ENCODE results near the gene PGGT1B.
"Not testable (repeated sequence)": the region's sequence is repeated elsewhere in the genome, so short reads cannot be mapped to it uniquely, and the experiment has no call there.

PGGT1B gene

DNA sequence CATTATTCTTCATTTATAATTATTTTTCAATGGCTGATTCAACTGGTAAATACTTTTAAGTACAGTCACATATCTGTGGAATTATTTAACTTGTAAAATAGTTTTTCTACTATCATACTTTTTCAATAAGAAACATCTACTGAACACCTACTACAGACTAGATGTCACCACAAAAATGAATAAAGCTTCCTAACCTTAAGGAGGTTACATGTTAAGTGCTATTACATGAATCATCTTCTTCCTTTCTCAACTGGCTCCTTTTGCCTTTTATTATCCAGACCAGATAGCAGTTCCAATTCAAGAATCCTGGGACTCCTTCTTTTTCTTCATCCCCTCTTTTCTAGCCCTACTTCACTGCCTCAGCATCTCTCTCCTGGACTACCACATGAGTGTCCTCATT is 4.7 kb downstream of the PGGT1B start:
- no peak for DNase-seq (ENCODE audit: low read depth in 2 of 2)

DNA sequence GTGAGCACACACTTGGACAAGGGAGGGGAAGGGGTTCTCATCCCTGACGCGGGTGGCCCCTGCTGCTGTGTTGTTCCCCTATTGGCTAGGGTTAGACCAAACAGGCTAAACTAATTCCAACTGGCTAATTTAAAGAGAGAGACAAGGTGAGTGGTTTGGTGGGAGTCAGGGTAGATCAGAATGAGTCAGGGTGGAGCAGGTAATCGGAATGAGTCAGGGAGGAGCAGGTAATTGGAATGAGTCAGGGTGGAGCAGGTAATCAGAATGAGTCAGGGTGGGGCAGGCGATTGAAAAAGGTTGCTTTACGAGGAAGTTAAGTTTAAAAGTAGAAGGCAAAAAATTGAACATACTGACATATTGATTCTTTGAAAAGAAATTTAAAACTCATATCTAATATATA is 13.3 kb downstream of the PGGT1B start:
- DNase-seq (ENCODE audit: low read depth in 2 of 2): not testable (repeated sequence)

DNA sequence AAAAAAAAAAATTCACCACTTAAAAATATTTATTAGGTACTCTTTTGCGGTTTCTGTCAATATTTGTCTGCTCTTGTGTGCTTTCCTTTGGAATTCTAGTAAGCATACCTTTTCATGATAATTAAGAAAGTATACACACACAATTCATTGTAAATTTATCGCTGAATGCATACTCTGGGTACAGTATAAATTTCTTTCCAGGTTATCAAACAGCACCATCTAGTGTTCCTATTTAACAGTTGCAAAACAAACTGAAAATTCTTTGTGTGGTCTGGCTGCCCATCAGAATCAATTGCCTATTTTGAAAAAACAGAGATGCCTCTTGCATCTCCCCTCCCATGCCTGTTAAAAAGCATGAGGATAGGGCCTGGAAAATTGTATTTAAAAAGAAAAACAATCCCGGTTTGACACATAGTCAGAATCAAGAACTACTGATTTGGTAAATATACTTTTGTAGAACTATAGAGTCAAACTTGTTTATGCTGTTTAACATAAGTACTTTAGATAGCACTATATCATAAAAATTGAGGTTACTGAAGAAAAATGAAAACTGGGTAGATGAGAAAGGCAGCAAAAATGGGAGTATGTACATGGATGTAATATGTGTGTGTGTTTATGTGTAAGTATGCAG is 16.2 kb downstream of the PGGT1B start:
- DNase-seq (ENCODE audit: low read depth in 2 of 2): no peak

GRCh38 chr5:115243412-115243811 is 19.3 kb downstream of the PGGT1B start:
- DNase-seq (ENCODE audit: low read depth in 2 of 2): no peak

DNA sequence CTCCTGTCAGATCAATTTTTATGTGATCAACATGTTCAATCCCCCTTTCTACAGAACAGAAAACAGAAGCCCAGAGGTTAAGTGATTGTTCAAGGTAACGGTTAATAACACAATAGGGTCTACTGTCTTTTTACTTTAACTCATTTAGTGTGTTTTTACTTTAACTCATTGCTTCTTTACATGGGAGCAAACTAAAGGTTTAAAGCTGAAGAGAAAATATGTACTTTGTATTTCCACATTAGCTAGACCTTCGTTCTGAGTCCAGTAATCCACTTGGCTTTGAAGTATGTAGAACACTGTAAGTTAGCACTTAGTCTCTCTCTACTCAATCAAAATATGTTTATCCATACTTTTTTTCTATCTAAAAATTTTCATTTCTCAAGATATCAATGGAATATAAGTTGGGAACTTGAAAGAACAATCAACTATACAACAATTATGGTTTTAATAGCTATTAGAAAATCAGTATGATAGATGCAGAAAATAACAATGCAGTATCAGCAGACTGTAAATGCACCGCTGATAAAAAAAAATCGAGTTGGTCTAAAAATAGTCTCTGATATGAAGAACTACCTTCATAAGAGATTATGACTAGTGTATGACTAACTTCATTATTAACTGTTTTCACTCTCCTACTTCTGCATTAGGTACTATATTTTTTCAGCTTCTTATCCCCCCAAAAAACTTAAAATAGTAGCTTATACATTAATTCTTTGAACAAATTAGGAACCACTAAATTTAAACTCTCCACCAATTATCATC is 20.6 kb downstream of the PGGT1B start:
- DNase-seq (ENCODE audit: low read depth in 2 of 2): no peak

DNA sequence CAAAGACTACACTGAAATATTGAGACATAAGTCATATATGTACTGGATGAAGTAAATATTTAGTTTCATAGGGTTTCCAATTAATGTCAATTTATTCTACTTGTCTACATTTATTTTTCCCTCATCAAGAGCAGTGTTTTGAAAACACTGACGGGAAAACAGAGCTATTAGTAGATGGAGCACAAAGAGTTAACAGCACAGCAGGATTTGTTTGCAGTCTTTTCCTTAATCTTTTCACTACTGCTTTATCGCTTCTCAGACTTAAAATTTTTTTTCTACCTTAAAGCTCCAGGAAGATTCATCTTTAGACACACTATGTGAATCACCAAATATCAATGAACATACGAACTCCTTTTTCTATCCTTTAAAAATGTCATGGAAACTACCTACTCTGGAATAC is 25.6 kb downstream of the PGGT1B start:
- no peak for DNase-seq (ENCODE audit: low read depth in 2 of 2)

GRCh38 chr5:115236599-115236998 is 26.1 kb downstream of the PGGT1B start:
- DNase-seq (ENCODE audit: low read depth in 2 of 2): no peak

GRCh38 chr5:115231598-115231997 is 31.1 kb downstream of the PGGT1B start:
- no peak for DNase-seq (ENCODE audit: low read depth in 2 of 2)

- no peak for DNase-seq (ENCODE audit: low read depth in 2 of 2)
Measured at GRCh38 chr5:115229606-115230005, 33.1 kb downstream of the PGGT1B start.

DNA sequence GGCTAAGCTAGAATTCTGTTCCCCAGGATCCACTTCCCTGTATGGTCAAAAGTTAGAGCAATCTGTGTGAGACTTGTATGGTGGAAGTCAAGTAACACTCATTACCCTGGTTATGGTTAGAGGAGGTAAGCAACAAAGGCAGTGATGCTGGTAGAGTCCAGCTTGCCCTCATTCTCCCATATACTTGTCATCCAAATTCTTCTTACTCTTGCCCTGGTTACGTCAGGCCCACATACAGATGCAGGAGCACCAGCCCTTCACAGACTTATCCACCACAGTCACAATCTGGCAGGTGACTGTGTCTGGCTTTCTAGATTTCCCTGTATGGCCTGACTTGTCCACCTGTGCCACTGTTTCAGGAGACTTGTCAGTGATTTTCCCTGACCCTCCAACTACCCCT is 35.4 kb downstream of the PGGT1B start:
- no peak for DNase-seq (ENCODE audit: low read depth in 2 of 2)

DNA sequence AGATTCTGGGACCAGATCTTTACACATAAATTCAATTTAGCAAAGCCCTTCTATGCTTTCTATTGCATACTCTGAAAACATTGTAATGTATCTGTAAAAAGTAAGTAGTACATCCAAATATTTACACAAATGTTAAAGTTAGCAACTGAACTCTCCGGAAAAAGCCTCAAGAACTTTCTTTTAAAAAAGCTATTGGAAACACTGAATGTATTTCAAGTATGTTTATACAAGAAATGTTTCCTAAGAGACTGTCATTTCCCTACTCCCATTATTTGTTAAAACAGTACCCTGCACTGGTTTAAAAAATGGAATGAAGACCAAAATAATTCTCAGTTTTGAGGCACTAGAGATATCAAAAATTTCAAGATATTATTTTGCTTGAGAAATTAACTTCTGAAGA is 48.1 kb downstream of the PGGT1B start:
- no peak for DNase-seq (ENCODE audit: low read depth in 2 of 2)

GRCh38 chr5:115209279-115209678 is 53.4 kb downstream of the PGGT1B start:
- no peak for DNase-seq (ENCODE audit: low read depth in 2 of 2)

- no peak for DNase-seq (ENCODE audit: low read depth in 2 of 2)
Measured at GRCh38 chr5:115202952-115203351, 59.7 kb downstream of the PGGT1B start.

GRCh38 chr5:115196161-115196560 is 66.5 kb downstream of the PGGT1B start:
- no peak for DNase-seq (ENCODE audit: low read depth in 2 of 2)

DNA sequence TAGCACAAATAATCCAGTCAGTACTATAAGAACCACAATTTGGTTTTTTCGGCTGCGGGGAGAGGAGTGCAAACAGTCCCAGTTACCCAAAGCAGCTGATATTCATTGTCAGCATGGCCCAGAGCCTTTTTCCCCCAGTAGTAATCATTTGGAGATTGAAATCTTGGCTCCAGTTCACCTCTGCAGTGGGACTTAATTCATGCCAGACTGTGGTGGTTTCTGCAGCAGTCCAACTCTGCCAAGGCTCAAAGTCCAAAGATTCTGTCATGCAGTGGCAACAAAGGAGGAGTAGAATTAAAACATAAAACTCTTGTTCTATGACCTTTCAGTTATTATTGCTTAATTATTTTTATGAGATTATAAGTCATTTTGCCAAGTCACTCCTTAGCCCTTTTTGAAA is 68.0 kb downstream of the PGGT1B start:
- DNase-seq (ENCODE audit: low read depth in 2 of 2): no peak

DNA sequence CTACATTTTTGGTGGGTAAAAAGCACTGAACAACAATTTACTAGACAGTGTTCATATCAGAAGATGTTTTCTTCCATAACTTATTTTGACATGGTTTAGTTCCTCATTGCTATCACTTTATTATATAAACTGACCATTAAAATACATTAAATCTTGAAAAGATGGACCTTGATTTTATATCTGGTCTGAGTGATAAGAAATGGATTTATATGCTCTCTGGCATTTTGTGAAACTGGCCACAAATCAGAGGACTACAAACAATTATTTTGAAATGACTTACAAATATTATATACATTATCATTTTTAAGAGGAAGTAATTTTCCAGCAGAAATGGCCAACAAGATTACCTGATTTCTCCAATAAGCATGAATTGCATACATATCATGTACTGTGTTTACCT is 69.4 kb downstream of the PGGT1B start:
- DNase-seq (ENCODE audit: low read depth in 2 of 2): no peak

DNA sequence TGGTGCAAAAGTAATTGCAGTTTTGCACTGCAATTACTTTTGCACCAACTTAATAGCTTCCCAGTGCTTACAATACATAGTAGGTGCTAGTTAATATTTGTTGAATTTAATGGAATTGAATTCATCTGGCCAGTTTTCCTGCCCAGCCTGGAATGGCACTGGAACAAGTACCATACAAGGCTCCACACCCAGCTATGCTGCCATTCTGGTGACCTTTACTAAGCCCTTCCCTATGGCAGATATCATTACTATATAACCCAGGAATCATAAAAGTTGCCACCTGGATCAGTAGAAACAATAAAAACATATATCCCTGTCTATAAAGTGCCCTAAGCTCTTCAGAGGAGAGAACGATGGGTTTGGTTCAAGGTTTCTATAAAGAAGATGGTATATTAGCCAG is 70.6 kb downstream of the PGGT1B start:
- no peak for DNase-seq (ENCODE audit: low read depth in 2 of 2)

DNA sequence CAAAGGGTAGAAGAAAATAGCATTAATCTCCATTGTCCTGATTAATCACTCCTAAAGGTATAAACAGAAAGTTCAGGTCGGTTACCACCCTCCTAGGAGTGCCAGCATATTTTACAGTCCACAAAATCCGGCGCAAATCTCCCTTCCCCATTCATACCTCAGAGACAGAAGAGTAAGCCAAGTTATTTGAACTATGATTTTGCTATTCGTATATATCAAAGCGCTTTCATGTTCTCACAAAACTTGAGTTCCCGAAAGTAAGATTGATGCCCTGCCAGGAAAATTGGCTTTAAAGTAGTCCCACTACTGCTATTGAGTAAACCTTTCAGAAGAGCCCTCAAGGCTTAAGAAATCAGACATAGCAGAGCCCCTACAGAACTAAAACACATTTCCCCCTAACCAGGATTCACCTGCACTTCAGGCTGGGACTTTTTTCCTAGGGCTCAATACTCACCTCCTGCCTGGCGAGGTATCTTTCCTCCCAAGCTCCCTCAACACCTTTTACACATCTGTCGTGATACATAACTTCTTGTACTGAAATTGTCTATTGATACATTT is 71.1 kb downstream of the PGGT1B start:
- no peak for DNase-seq (ENCODE audit: low read depth in 2 of 2)

GRCh38 chr5:115190388-115190787 is 72.3 kb downstream of the PGGT1B start:
- no peak for DNase-seq (ENCODE audit: low read depth in 2 of 2)

- no peak for DNase-seq (ENCODE audit: low read depth in 2 of 2)
Measured at GRCh38 chr5:115189866-115190265, 72.8 kb downstream of the PGGT1B start.

GRCh38 chr5:115186794-115187193 is 75.9 kb downstream of the PGGT1B start:
- DNase-seq (ENCODE audit: low read depth in 2 of 2): no peak

GRCh38 chr5:115184770-115185169 is 77.9 kb downstream of the PGGT1B start:
- DNase-seq (ENCODE audit: low read depth in 2 of 2): no peak

DNA sequence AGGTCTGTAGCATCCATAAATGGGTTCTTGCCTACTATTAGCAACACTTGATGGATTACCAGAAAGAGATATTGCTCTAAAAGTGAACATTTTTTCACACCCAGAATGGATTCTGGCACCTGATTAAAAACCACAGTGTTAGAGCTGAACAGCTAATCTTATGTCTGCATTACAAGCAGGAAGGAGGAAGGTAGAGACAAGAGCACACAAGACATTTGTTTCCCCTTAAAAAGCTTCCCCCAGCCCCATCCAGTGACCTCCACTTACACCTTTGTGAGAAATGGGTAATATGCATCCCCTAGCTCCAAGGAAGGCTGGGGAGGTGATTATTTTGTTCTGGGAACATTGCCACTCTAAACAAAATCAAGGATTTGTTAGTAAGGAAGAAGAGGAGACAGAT is 80.9 kb downstream of the PGGT1B start:
- no peak for DNase-seq (ENCODE audit: low read depth in 2 of 2)

Data from stimulated activated CD4-positive, alpha-beta T cell treated with anti-CD3 and anti-CD28 coated beads, Interleukin-1b, Interleukin-23, amount 100 ng/mL, for 1 hour (primary cell).